Mesenchymal stem cell (in vitro differentiated cells and primary cell): ENCODE measurements around the gene HLCS.

ENCODE experiments used
- DNase-seq: peaks from one replicate; pipeline ENCODE4 v3.0.0-alpha.2; 2013
- H2AFZ ChIP-seq: one replicate; pipeline ENCODE4 v1.6.1; 2013; ENCODE audit warnings: low read depth, mild to moderate bottlenecking, control low read depth, inconsistent platforms, low read length, moderate library complexity
- H2AK5ac ChIP-seq: 2 replicates; pipeline ENCODE4 v1.6.1; 2013; ENCODE audit warnings: low read length, moderate library complexity, mild to moderate bottlenecking, inconsistent platforms; ENCODE audit not compliant: severe bottlenecking
- H2BK120ac ChIP-seq: one replicate; pipeline ENCODE4 v1.6.1; 2013; ENCODE audit warnings: low read depth, mild to moderate bottlenecking, inconsistent platforms, low read length, moderate library complexity
- H2BK12ac ChIP-seq, 2 experiments: one replicate each; pipeline ENCODE4 v1.6.1; 2013; ENCODE audit warnings: inconsistent platforms in 2 of 2, low read length in 2 of 2, mild to moderate bottlenecking in 2 of 2, moderate library complexity in 2 of 2, control low read depth in 1 of 2
- H2BK15ac ChIP-seq: one replicate; pipeline ENCODE4 v1.6.1; 2013; ENCODE audit warnings: mild to moderate bottlenecking, low read depth, inconsistent platforms; ENCODE audit not compliant: poor library complexity, severe bottlenecking
- H2BK5ac ChIP-seq: 2 replicates; pipeline ENCODE4 v1.6.1; 2013; ENCODE audit warnings: low read depth, mild to moderate bottlenecking, low read length, control low read depth, inconsistent platforms; ENCODE audit not compliant: poor library complexity, severe bottlenecking
- H3K14ac ChIP-seq, 2 experiments: one replicate each; pipeline ENCODE4 v1.6.1; 2013; ENCODE audit warnings: inconsistent platforms in 2 of 2, low read length in 2 of 2, control low read depth in 1 of 2, mild to moderate bottlenecking in 1 of 2, moderate library complexity in 1 of 2
- H3K18ac ChIP-seq, 2 experiments: one replicate each; pipeline ENCODE4 v1.6.1; 2013; ENCODE audit warnings: inconsistent platforms in 2 of 2, low read length in 2 of 2, control low read depth in 1 of 2, low read depth in 1 of 2, mild to moderate bottlenecking in 1 of 2
- H3K23ac ChIP-seq, 2 experiments: one replicate each; pipeline ENCODE4 v1.6.1; 2013; ENCODE audit warnings: inconsistent platforms in 2 of 2, low read length in 2 of 2, mild to moderate bottlenecking in 2 of 2, moderate library complexity in 2 of 2, control low read depth in 1 of 2
- H3K27ac ChIP-seq: 2 replicates; pipeline ENCODE4 v1.5.1; 2013; ENCODE audit warnings: mild to moderate bottlenecking, moderate library complexity, low read length, control low read depth, inconsistent platforms; ENCODE audit not compliant: poor library complexity, severe bottlenecking
- H3K27me3 ChIP-seq, 2 experiments: 2 replicates each; pipeline versions ENCODE4 v1.6.1 to v1.7.0; 2013; ENCODE audit warnings: low read length in 2 of 2, mild to moderate bottlenecking in 2 of 2, moderate library complexity in 2 of 2, control low read depth in 1 of 2, inconsistent platforms in 1 of 2; ENCODE audit not compliant: control insufficient read depth in 1 of 2, insufficient read depth in 1 of 2
- H3K36me3 ChIP-seq, 2 experiments: 2 replicates each; pipeline versions ENCODE4 v1.6.1 to v1.7.0; 2013; ENCODE audit warnings: low read length in 2 of 2, control low read depth in 1 of 2, inconsistent platforms in 1 of 2, low read depth in 1 of 2, mild to moderate bottlenecking in 1 of 2; ENCODE audit not compliant: insufficient read depth in 2 of 2, control insufficient read depth in 1 of 2
- H3K4ac ChIP-seq, 2 experiments: one replicate each; pipeline ENCODE4 v1.6.1; 2013; ENCODE audit warnings: inconsistent platforms in 2 of 2, low read length in 2 of 2, mild to moderate bottlenecking in 2 of 2, moderate library complexity in 2 of 2, control low read depth in 1 of 2, low read depth in 1 of 2
- H3K4me1 ChIP-seq: 2 replicates; pipeline ENCODE4 v1.6.1; 2013; ENCODE audit warnings: low read depth, low read length, control low read depth; ENCODE audit not compliant: control insufficient read depth, insufficient read depth
- H3K4me2 ChIP-seq: 2 replicates; pipeline ENCODE4 v1.6.1; 2013; ENCODE audit warnings: low read length, mild to moderate bottlenecking, inconsistent platforms; ENCODE audit not compliant: poor library complexity, severe bottlenecking
- H3K4me3 ChIP-seq, 2 experiments: 2 replicates each; pipeline versions ENCODE4 v1.5.1 to v1.7.0; 2013; ENCODE audit warnings: low read length in 2 of 2, mild to moderate bottlenecking in 2 of 2, control low read depth in 1 of 2, low read depth in 1 of 2; ENCODE audit not compliant: insufficient read depth in 1 of 2
- H3K79me1 ChIP-seq: replicated peaks from 2 replicates; pipeline ENCODE4 v1.6.1; 2013; ENCODE audit warnings: mild to moderate bottlenecking, control low read depth, low read length, inconsistent platforms; ENCODE audit not compliant: poor library complexity, severe bottlenecking
- H3K9ac ChIP-seq: 2 replicates; pipeline ENCODE4 v1.7.0; 2013; ENCODE audit warnings: mild to moderate bottlenecking, low read length, moderate library complexity
- H3K9me3 ChIP-seq: 2 replicates; pipeline ENCODE4 v1.7.0; 2013; ENCODE audit warnings: mild to moderate bottlenecking, low read length; ENCODE audit not compliant: control insufficient read depth
- H4K8ac ChIP-seq: one replicate; pipeline ENCODE4 v1.6.1; 2013; ENCODE audit warnings: inconsistent platforms, mild to moderate bottlenecking, low read length, moderate library complexity
- H4K91ac ChIP-seq: one replicate; pipeline ENCODE4 v1.6.1; 2013; ENCODE audit warnings: mild to moderate bottlenecking, low read length, inconsistent platforms
- WGBS: methylation state at CpG from one replicate; pipeline ENCODE4 v1.1.7; 2013; ENCODE audit warnings: mixed read lengths; 5-methylcytosine and 5-hydroxymethylcytosine counted together

Gene HLCS

DNA sequence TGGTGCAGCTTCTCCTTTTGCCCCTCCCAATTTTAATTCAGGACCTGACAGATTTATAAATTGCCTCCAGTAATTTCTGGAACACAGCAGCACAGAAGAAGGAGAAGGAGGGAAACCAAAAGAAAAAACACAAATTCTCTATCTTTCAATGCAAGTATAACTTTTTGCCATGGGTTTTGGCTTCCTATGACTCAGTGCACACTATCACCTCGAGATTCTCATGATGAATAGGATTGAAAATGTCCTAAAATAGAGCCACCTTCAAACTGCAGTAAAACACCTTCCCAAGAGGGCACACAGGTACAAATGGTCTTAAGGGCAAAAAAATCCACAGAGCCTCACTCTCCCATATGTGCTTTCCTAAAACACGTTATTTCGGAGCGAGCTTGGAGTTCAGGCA lies 113.6 kb downstream of the HLCS start:
- H3K27ac ChIP-seq: no peak overlapping the region
- no peak overlapping the region for H3K18ac ChIP-seq
- H3K27me3 ChIP-seq: no peaks in the 10 kb centered on the region
- H3K4me3 ChIP-seq: no peak overlapping the region
- no peak overlapping the region for H3K23ac ChIP-seq
- no peak for DNase-seq
- no peak overlapping the region for H3K9ac ChIP-seq
- H2BK15ac ChIP-seq: no peak overlapping the region
- H3K79me1 ChIP-seq: peaks cover 16% of the 10 kb centered on the region
- no peak overlapping the region for H4K91ac ChIP-seq
- no peak overlapping the region for H3K14ac ChIP-seq
- H3K4ac ChIP-seq: no peak overlapping the region
- H2AFZ ChIP-seq: no peak overlapping the region
- H2BK120ac ChIP-seq: no peak overlapping the region
- H2BK5ac ChIP-seq: no peak overlapping the region
- no peak overlapping the region for H3K4me2 ChIP-seq
- no peak overlapping the region for H2BK12ac ChIP-seq
- H3K4me1 ChIP-seq: peaks cover 7% of the 10 kb centered on the region
- H3K36me3 ChIP-seq: no peaks in the 10 kb centered on the region
- no peak overlapping the region for H4K8ac ChIP-seq
- WGBS: 93% methylated on average over 4 of the region's 4 CpGs
- no peaks in the 10 kb centered on the region for H3K9me3 ChIP-seq
- no peak overlapping the region for H2AK5ac ChIP-seq

DNA sequence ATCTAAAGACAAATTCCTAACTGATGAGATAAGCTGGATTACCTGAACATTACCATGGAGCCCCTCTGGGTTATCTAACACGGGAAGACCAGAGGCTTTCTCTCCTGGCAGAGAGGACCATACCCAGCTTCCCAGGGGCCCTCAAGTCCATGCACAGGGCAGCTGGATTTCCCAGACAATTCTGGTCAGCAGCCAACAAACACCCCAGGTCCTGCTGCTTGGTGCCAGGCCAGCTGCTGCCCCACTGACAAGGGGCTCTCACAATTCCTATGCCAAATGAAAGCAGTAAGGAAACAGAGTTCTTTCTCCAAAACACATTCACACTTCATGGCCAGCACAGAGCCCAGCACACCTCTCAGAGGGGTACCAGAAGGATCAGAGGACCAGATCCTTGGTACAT lies 114.2 kb downstream of the HLCS start:
- Histone ChIP-seq H4K8ac (peak overlapping the region; percentile 36), H3K18ac (no peak overlapping the region), H3K9ac (no peak overlapping the region), H2AK5ac (no peak overlapping the region), H3K36me3 (no peaks in the 10 kb centered on the region), H3K79me1 (peaks cover 16% of the 10 kb centered on the region), H3K9me3 (no peaks in the 10 kb centered on the region), H3K27me3 (no peaks in the 10 kb centered on the region), H4K91ac (no peak overlapping the region), H3K27ac (no peak overlapping the region), H3K23ac (no peak overlapping the region), H2BK12ac (no peak overlapping the region), H3K14ac (no peak overlapping the region), H2AFZ (no peak overlapping the region), H2BK5ac (no peak overlapping the region), H3K4me2 (no peak overlapping the region), H3K4me1 (peaks cover 7% of the 10 kb centered on the region), H3K4ac (no peak overlapping the region), H2BK120ac (no peak overlapping the region), H3K4me3 (no peak overlapping the region), H2BK15ac (no peak overlapping the region)
- DNase-seq: no peak
- 65% methylated on average over 1 of the region's 1 CpG for WGBS

DNA sequence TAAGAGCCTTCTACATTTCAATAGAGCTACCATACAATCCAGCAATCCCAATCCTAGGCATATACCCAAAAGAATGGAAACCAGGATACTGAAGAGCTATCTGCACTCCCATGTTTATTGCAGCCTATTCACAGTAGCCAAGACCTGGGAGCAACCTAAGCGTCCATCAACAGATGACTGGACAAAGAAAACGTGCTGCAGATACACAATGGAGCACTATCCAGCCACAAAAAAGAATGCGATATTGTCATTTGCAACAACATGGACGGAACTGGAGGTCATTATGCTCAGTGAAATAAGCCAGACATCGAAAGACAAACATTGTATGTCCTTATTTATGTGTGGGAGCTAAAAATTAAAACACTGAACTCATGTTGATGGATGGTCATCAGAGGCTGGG lies 115.3 kb downstream of the HLCS start:
- Histone ChIP-seq H3K79me1 (peaks cover 15% of the 10 kb centered on the region), H2BK12ac (no peak overlapping the region), H2BK120ac (no peak overlapping the region), H3K4me2 (no peak overlapping the region), H3K18ac (no peak overlapping the region), H3K36me3 (no peaks in the 10 kb centered on the region), H3K27ac (no peak overlapping the region), H3K27me3 (no peaks in the 10 kb centered on the region), H2BK5ac (no peak overlapping the region), H4K8ac (no peak overlapping the region), H3K4ac (no peak overlapping the region), H3K23ac (no peak overlapping the region), H3K4me3 (no peak overlapping the region), H2AFZ (no peak overlapping the region), H3K9ac (no peak overlapping the region), H2AK5ac (no peak overlapping the region), H3K4me1 (peaks cover 9% of the 10 kb centered on the region), H3K14ac (no peak overlapping the region), H2BK15ac (no peak overlapping the region), H3K9me3 (no peaks in the 10 kb centered on the region), H4K91ac (no peak overlapping the region)
- DNase-seq: no peak
- 83% methylated on average over 5 of the region's 5 CpGs for WGBS

DNA sequence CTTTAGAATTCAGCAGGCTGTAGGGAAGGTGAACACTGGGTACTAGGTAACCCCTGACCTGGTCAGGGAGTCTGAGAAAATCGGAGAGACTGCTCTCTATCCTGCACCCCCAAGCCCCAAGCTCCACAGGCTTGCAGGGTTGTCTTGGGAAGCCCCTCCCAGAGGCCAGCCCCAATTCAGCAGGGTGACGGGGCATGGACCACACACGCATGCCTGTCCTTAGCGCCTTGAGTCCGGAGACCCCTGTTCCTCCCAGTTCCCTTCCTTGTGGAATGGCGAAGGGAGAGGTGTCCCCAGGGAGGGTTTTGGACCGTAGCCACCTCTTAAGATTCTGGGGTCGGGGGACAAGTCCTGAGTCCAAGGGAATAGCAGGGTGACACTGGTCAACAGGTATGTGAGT lies 116.1 kb downstream of the HLCS start:
- Histone ChIP-seq H2BK12ac (no peak overlapping the region), H3K4me3 (no peak overlapping the region), H3K23ac (no peak overlapping the region), H2BK5ac (no peak overlapping the region), H3K4me1 (peaks cover 9% of the 10 kb centered on the region), H3K27ac (no peak overlapping the region), H2AFZ (no peak overlapping the region), H2BK120ac (no peak overlapping the region), H3K4ac (no peak overlapping the region), H3K36me3 (no peaks in the 10 kb centered on the region), H3K9ac (no peak overlapping the region), H2AK5ac (no peak overlapping the region), H3K4me2 (no peak overlapping the region), H3K9me3 (no peaks in the 10 kb centered on the region), H3K27me3 (no peaks in the 10 kb centered on the region), H3K18ac (no peak overlapping the region), H2BK15ac (no peak overlapping the region), H3K79me1 (peaks cover 17% of the 10 kb centered on the region), H3K14ac (no peak overlapping the region), H4K8ac (no peak overlapping the region), H4K91ac (no peak overlapping the region)
- no peak for DNase-seq
- 96% methylated on average over 6 of the region's 8 CpGs for WGBS
